ENCODE measurements around the gene MCRIP1. TPM values are rescaled to one million over a fixed set of nuclear protein-coding genes. Genes with fewer than 3 reads are reported as not detected.

Gene MCRIP1
- total RNA-seq, 1 donor from 2014 or later = 64.1 TPM

- Histone ChIP-seq H3K27me3 (no peaks in the 10 kb centered on the region), H3K4me3 (peak overlapping the region in 1 of 2 donors; percentile 67), H3K9me3 (no peaks in the 10 kb centered on the region), H3K27ac (peak overlapping the region; percentile 82), H3K36me3 (peaks cover 0 to 9% of the 10 kb centered on the region in 2 donors), H3K4me1 (peaks cover 71% of the 10 kb centered on the region)
- peak in 1 of 2 donors; percentile 88 for DNase-seq (ENCODE audit: extremely low spot score in 2 of 2)
- no peak for TF ChIP-seq POLR2AphosphoS5 (IDR thresholded peaks at IDR 0.05; ENCODE audit: insufficient read depth in 1 of 2, low read depth in 1 of 2)
- TF ChIP-seq POLR2A (IDR thresholded peaks at IDR 0.05) = no peak
- no peak for TF ChIP-seq CTCF (IDR thresholded peaks at IDR 0.05)
- intact Hi-C loops (cut with DNase I) = no loop called here
Observed at GRCh38 chr17:81868674-81869220, 35.7 kb upstream of the MCRIP1 start.

- DNase-seq (ENCODE audit: extremely low spot score in 2 of 2) = peak in 1 of 2 donors; percentile 88
- TF ChIP-seq CTCF (IDR thresholded peaks at IDR 0.05) (no peak), POLR2A (IDR thresholded peaks at IDR 0.05) (no peak), POLR2AphosphoS5 (IDR thresholded peaks at IDR 0.05; ENCODE audit: insufficient read depth in 1 of 2, low read depth in 1 of 2) (peak in 1 of 2 donors; percentile 34)
- no peaks in the 10 kb centered on the region for H3K9me3 ChIP-seq
- H3K4me1 ChIP-seq = peaks cover 72% of the 10 kb centered on the region
- intact Hi-C loops (cut with DNase I) = no loop called here
- H3K27me3 ChIP-seq = no peaks in the 10 kb centered on the region
- no peak overlapping the region for H3K4me3 ChIP-seq
- peaks cover 0 to 9% of the 10 kb centered on the region in 2 donors for H3K36me3 ChIP-seq
- H3K27ac ChIP-seq = peak overlapping the region; percentile 82
Observed at GRCh38 chr17:81867991-81868673, 35.0 kb upstream of the MCRIP1 start.

GRCh38 chr17:81867170-81867990 lies 34.3 kb upstream of the MCRIP1 start:
- no peak for DNase-seq (ENCODE audit: extremely low spot score in 2 of 2)
- Histone ChIP-seq H3K36me3 (peaks cover 0 to 9% of the 10 kb centered on the region in 2 donors), H3K4me1 (peaks cover 72% of the 10 kb centered on the region), H3K27me3 (no peaks in the 10 kb centered on the region), H3K27ac (peak overlapping the region; percentile 82), H3K9me3 (no peaks in the 10 kb centered on the region), H3K4me3 (no peak overlapping the region)
- intact Hi-C loops (cut with DNase I) = no loop called here
- TF ChIP-seq POLR2A (IDR thresholded peaks at IDR 0.05) (no peak), CTCF (IDR thresholded peaks at IDR 0.05) (no peak), POLR2AphosphoS5 (IDR thresholded peaks at IDR 0.05; ENCODE audit: insufficient read depth in 1 of 2, low read depth in 1 of 2) (no peak)

GRCh38 chr17:81866440-81867169 lies 33.5 kb upstream of the MCRIP1 start:
- DNase-seq (ENCODE audit: extremely low spot score in 2 of 2) = no peak
- H3K27ac ChIP-seq = no peak overlapping the region
- no peaks in the 10 kb centered on the region for H3K9me3 ChIP-seq
- TF ChIP-seq POLR2A (IDR thresholded peaks at IDR 0.05) (no peak), POLR2AphosphoS5 (IDR thresholded peaks at IDR 0.05; ENCODE audit: insufficient read depth in 1 of 2, low read depth in 1 of 2) (no peak), CTCF (IDR thresholded peaks at IDR 0.05) (no peak)
- intact Hi-C loops (cut with DNase I) = no loop called here
- H3K36me3 ChIP-seq = peaks cover 0 to 9% of the 10 kb centered on the region in 2 donors
- no peak overlapping the region for H3K4me3 ChIP-seq
- no peaks in the 10 kb centered on the region for H3K27me3 ChIP-seq
- peaks cover 73% of the 10 kb centered on the region for H3K4me1 ChIP-seq

Data from vagina (tissue), 2 donors.